ENCODE data around the gene NFKBIL1. TPM values are rescaled to one million over a fixed set of nuclear protein-coding genes. Genes with fewer than 3 reads are reported as not detected.

The NFKBIL1 gene
- total RNA-seq, 1 experiment from 2014 or later = 19.5 TPM

- H3K9me3 Mint-ChIP-seq = no peaks in the 10 kb centered on the region
- ChIA-PET CTCF (interaction anchor here (0.6 to 1.0 kb wide), 3 partner anchors 9 to 32 kb away, joined by 3 to 4 read pairs (median 3); no protein-coding TSS in a partner anchor), POLR2A (interaction anchor here (1.6 kb wide), 1 partner anchor 19 kb away, joined by 4 read pairs; the partner anchor contains the start of gene DDX39B)
- H3K27me3 Mint-ChIP-seq (ENCODE audit: low read depth) = no peaks in the 10 kb centered on the region; the same call in 1 of the 2 replicates
- peaks cover 9% of the 10 kb centered on the region for H3K4me1 Mint-ChIP-seq
- H3K27ac Mint-ChIP-seq = peak overlapping the region; percentile 37; the same call in 1 of the 2 replicates
- DNase-seq (ENCODE audit: low spot score) = no peak
- peak; percentile 34; the same call in 1 of the 2 replicates for ATAC-seq
- no peak for TF ChIP-seq E2F5 (CRISPR knock-in tag; IDR thresholded peaks at IDR 0.05)
- TF ChIP-seq JAZF1 (CRISPR knock-in tag; IDR thresholded peaks at IDR 0.05) = no peak
- no peak for TF ChIP-seq CREB1 (CRISPR knock-in tag; IDR thresholded peaks at IDR 0.05)
- no peak for TF ChIP-seq ZNF219 (CRISPR knock-in tag; IDR thresholded peaks at IDR 0.05; ENCODE audit: borderline replicate concordance)
- no peak for TF ChIP-seq IRF1 (CRISPR knock-in tag; IDR thresholded peaks at IDR 0.05)
- TF ChIP-seq PRDM15 (CRISPR knock-in tag; IDR thresholded peaks at IDR 0.05) = no peak
- TF ChIP-seq TEAD1 (CRISPR knock-in tag; IDR thresholded peaks at IDR 0.05) = no peak
- no peak for TF ChIP-seq SOX15 (CRISPR knock-in tag; IDR thresholded peaks at IDR 0.05)
- no peak for TF ChIP-seq ZNF423 (CRISPR knock-in tag; IDR thresholded peaks at IDR 0.05)
- TF ChIP-seq RORB (CRISPR knock-in tag; IDR thresholded peaks at IDR 0.05) = no peak
- no peak for TF ChIP-seq ZNF532 (CRISPR knock-in tag; IDR thresholded peaks at IDR 0.05; ENCODE audit: borderline replicate concordance)
- TF ChIP-seq, protein P1, sequence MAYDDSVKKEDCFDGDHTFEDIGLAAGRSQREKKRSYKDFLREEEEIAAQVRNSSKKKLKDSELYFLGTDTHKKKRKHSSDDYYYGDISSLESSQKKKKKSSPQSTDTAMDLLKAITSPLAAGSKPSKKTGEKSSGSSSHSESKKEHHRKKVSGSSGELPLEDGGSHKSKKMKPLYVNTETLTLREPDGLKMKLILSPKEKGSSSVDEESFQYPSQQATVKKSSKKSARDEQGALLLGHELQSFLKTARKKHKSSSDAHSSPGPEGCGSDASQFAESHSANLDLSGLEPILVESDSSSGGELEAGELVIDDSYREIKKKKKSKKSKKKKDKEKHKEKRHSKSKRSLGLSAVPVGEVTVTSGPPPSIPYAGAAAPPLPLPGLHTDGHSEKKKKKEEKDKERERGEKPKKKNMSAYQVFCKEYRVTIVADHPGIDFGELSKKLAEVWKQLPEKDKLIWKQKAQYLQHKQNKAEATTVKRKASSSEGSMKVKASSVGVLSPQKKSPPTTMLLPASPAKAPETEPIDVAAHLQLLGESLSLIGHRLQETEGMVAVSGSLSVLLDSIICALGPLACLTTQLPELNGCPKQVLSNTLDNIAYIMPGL (CRISPR knock-in tag; IDR thresholded peaks at IDR 0.05) = no peak
- TF ChIP-seq ELF4 (CRISPR knock-in tag; IDR thresholded peaks at IDR 0.05; ENCODE audit: low read depth) = no peak
- TF ChIP-seq ZBTB43 (CRISPR knock-in tag; IDR thresholded peaks at IDR 0.05) = no peak
- no peak for TF ChIP-seq ZNF232 (CRISPR knock-in tag; IDR thresholded peaks at IDR 0.05)
- TF ChIP-seq USF1 (CRISPR knock-in tag; IDR thresholded peaks at IDR 0.05) = no peak
- H3K4me3 Mint-ChIP-seq = no peak overlapping the region
- peaks cover 15% of the 10 kb centered on the region for H3K36me3 Mint-ChIP-seq
These were observed 12.7 kb downstream of the NFKBIL1 start for GRCh38 chr6:31559958-31560696.
